ENCODE data around the gene CCT6B. TPM values are rescaled to one million over a fixed set of nuclear protein-coding genes. Genes with fewer than 3 reads are reported as not detected.

Gene CCT6B
- total and polyA plus RNA-seq, 2 of the 13 experiments (the other 11 are each of a cell fraction or from before 2014, with no cell fraction given): 0.41 to 1.4 TPM

DNA sequence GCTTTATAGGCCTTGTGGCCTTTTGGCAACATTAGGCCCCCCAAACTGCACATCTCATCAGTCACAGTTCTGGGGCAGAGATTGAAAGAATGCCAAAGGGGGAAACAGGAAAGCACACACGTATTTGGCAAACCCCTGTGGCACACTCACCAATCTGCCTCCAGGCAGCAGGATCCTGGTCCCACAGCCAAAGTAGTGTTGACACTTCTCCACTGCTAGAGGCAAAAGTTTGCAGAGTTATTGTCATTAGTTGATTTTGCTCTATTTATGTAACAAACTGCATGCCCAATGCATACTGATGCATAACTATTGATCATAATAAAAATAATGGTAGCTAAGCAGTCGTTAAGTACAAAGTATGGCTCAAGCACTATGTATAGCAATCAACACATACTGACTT, 45.1 kb downstream of the CCT6B start (continued):
- TF ChIP-seq, protein P1, sequence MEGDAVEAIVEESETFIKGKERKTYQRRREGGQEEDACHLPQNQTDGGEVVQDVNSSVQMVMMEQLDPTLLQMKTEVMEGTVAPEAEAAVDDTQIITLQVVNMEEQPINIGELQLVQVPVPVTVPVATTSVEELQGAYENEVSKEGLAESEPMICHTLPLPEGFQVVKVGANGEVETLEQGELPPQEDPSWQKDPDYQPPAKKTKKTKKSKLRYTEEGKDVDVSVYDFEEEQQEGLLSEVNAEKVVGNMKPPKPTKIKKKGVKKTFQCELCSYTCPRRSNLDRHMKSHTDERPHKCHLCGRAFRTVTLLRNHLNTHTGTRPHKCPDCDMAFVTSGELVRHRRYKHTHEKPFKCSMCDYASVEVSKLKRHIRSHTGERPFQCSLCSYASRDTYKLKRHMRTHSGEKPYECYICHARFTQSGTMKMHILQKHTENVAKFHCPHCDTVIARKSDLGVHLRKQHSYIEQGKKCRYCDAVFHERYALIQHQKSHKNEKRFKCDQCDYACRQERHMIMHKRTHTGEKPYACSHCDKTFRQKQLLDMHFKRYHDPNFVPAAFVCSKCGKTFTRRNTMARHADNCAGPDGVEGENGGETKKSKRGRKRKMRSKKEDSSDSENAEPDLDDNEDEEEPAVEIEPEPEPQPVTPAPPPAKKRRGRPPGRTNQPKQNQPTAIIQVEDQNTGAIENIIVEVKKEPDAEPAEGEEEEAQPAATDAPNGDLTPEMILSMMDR (CRISPR knock-in tag; IDR thresholded peaks at IDR 0.05): no peak
- TF ChIP-seq RCOR2 (CRISPR knock-in tag; IDR thresholded peaks at IDR 0.05): no peak
- TF ChIP-seq ZEB1 (IDR thresholded peaks at IDR 0.05; ENCODE audit: insufficient replicate concordance, low read depth): no peak
- TF ChIP-seq ZNF670 (CRISPR knock-in tag; IDR thresholded peaks at IDR 0.05; ENCODE audit: borderline replicate concordance): no peak
- TF ChIP-seq, protein P2, sequence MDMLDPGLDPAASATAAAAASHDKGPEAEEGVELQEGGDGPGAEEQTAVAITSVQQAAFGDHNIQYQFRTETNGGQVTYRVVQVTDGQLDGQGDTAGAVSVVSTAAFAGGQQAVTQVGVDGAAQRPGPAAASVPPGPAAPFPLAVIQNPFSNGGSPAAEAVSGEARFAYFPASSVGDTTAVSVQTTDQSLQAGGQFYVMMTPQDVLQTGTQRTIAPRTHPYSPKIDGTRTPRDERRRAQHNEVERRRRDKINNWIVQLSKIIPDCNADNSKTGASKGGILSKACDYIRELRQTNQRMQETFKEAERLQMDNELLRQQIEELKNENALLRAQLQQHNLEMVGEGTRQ (IDR thresholded peaks at IDR 0.05; ENCODE audit: low read depth, low read length): no peak
- TF ChIP-seq, protein P2 (CRISPR knock-in tag; IDR thresholded peaks at IDR 0.05; ENCODE audit: borderline replicate concordance): no peak
- no peak for TF ChIP-seq FOXA3 (CRISPR knock-in tag; IDR thresholded peaks at IDR 0.05)

DNA sequence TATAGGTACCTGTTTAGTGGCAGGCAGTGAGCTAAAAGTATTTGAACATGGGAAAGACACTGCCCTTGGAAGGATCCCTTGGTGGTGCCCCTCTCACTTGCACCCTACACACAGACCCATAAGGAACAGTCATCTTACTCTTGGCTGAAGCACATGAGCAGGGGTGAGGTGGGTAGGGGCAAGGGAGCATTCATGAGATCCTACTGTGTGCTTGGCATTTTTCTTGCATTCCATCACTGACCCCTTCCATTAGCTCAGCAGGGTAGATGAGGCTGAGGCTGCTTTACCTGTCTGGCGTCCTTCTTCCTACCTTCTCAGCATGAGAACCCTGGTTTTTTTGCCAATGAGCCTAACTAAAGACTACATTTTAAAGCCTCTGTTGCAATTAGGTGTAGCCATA, 48.3 kb downstream of the CCT6B start:
- POLR2A ChIA-PET: no interaction called here
- no TSS peak for BruUV-seq (replicated peaks)
- in situ Hi-C loops (cut with HindIII; ENCODE audit: extremely low pct_ligation_motif_present, low pct_unique_long_range_greater_than_20kb): no loop called here
- TF ChIP-seq, protein P3, sequence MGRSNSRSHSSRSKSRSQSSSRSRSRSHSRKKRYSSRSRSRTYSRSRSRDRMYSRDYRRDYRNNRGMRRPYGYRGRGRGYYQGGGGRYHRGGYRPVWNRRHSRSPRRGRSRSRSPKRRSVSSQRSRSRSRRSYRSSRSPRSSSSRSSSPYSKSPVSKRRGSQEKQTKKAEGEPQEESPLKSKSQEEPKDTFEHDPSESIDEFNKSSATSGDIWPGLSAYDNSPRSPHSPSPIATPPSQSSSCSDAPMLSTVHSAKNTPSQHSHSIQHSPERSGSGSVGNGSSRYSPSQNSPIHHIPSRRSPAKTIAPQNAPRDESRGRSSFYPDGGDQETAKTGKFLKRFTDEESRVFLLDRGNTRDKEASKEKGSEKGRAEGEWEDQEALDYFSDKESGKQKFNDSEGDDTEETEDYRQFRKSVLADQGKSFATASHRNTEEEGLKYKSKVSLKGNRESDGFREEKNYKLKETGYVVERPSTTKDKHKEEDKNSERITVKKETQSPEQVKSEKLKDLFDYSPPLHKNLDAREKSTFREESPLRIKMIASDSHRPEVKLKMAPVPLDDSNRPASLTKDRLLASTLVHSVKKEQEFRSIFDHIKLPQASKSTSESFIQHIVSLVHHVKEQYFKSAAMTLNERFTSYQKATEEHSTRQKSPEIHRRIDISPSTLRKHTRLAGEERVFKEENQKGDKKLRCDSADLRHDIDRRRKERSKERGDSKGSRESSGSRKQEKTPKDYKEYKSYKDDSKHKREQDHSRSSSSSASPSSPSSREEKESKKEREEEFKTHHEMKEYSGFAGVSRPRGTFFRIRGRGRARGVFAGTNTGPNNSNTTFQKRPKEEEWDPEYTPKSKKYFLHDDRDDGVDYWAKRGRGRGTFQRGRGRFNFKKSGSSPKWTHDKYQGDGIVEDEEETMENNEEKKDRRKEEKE (IDR thresholded peaks at IDR 0.05): no peak
- TF ChIP-seq ZNF496 (CRISPR knock-in tag; IDR thresholded peaks at IDR 0.05; ENCODE audit: insufficient replicate concordance) (no peak), FOXK1 (CRISPR knock-in tag; IDR thresholded peaks at IDR 0.05; ENCODE audit: borderline replicate concordance, low read depth) (no peak), ZMYM2 (CRISPR knock-in tag; IDR thresholded peaks at IDR 0.05) (no peak), ZNF850 (CRISPR knock-in tag; conservative IDR thresholded peaks at IDR 0.05) (no peak), KDM4B (CRISPR knock-in tag; IDR thresholded peaks at IDR 0.05) (no peak), CREM (IDR thresholded peaks at IDR 0.05) (no peak), CREM (CRISPR knock-in tag; IDR thresholded peaks at IDR 0.05) (no peak), HHEX (CRISPR knock-in tag; IDR thresholded peaks at IDR 0.05) (no peak)
- TF ChIP-seq, protein P4, sequence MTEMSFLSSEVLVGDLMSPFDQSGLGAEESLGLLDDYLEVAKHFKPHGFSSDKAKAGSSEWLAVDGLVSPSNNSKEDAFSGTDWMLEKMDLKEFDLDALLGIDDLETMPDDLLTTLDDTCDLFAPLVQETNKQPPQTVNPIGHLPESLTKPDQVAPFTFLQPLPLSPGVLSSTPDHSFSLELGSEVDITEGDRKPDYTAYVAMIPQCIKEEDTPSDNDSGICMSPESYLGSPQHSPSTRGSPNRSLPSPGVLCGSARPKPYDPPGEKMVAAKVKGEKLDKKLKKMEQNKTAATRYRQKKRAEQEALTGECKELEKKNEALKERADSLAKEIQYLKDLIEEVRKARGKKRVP (CRISPR knock-in tag; IDR thresholded peaks at IDR 0.05): no peak

More for the DNA sequence above, 48.3 kb downstream of the CCT6B start:
- Histone ChIP-seq H4K20me1 (ENCODE audit: insufficient read depth, low read length) (no peaks in the 10 kb centered on the region), H3K27ac (ENCODE audit: extremely low read length, insufficient read depth, low read length) (no peak overlapping the region), H3K4me2 (ENCODE audit: low read depth, low read length) (no peak overlapping the region), H3K79me2 (ENCODE audit: insufficient read depth, low read length) (no peaks in the 10 kb centered on the region), H3K4me1 (ENCODE audit: insufficient read depth, low read length) (peaks cover 18% of the 10 kb centered on the region), H3K36me3 (replicated peaks in 1 of 2; ENCODE audit: control insufficient read depth in 1 of 2, insufficient read depth in 2 of 2, low read length in 2 of 2) (no peaks in the 10 kb centered on the region), H3K4me3 (replicated peaks in 1 of 3; ENCODE audit: insufficient read depth in 1 of 3, low read depth in 2 of 3, low read length in 3 of 3) (no peak overlapping the region), H3K9ac (ENCODE audit: insufficient read depth, low read depth, low read length) (no peak overlapping the region), H3K9me3 (ENCODE audit: low read length) (no peaks in the 10 kb centered on the region), H3K27me3 (ENCODE audit: control insufficient read depth in 1 of 2, insufficient read depth in 2 of 2, low read length in 2 of 2) (0 out of 5 replicates have a peak, but pooled peaks cover 0 to 7% of the 10 kb centered on the region in 2 experiments), H2AFZ (ENCODE audit: low read length) (no peak overlapping the region)
- ATAC-seq (no peak), DNase-seq (ENCODE audit: low spot score) (no peak), FAIRE-seq (no peak)
- CTCF ChIA-PET (ENCODE audit: low intra/inter-chr PET ratio, low total read pairs): no interaction called here
- intact Hi-C loops (cut with micrococcal nuclease; ENCODE audit: unreplicated experiment): no loop called here
- WGBS (ENCODE audit: low lambda C conversion rate): 0% methylated on average over 1 of the region's 1 CpG
